ENCODE results near the gene SLC25A28.

The SLC25A28 gene, protein sequence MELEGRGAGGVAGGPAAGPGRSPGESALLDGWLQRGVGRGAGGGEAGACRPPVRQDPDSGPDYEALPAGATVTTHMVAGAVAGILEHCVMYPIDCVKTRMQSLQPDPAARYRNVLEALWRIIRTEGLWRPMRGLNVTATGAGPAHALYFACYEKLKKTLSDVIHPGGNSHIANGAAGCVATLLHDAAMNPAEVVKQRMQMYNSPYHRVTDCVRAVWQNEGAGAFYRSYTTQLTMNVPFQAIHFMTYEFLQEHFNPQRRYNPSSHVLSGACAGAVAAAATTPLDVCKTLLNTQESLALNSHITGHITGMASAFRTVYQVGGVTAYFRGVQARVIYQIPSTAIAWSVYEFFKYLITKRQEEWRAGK

DNA sequence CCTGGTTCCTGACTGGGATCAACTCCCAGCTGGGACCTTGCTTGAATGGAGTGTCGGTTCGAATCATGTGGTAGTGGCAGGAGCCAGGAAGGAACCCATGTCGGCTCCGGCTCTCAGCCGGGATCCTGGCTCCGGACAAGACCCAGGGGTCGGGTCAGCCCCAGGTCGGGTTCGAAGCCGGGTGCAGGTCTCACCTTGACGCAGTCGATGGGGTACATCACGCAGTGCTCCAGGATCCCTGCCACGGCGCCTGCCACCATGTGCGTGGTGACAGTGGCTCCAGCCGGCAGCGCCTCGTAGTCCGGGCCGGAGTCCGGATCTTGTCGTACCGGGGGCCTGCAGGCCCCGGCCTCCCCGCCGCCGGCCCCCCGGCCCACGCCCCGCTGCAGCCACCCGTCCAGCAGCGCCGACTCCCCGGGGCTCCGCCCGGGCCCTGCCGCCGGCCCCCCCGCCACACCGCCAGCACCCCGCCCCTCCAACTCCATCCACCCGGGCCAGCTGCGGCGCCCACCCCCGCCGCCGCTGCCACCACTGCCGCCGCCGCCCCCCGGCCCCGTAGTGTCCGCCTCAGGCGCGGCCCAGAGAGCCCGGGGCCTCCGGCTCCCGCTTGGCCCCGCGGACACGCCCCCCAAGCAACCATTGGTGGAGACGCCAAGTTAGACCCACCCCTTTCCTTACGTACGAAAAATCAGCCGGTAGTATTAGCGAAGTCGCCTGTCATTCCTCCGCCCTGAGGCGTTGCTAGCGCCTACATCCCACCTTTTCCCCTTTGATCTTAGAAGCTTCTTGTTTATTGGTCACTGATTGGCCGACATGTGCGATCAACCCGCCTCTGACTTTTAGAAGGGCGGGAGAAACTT, at the start of gene SLC25A28:
Gene SLC25A28, minus strand, starts transcription at position 589 of the 860 bp plus-strand sequence. Its CDS starts 104 bp downstream, at position 485.
- DNase-seq, result peak; percentile 97

DNA sequence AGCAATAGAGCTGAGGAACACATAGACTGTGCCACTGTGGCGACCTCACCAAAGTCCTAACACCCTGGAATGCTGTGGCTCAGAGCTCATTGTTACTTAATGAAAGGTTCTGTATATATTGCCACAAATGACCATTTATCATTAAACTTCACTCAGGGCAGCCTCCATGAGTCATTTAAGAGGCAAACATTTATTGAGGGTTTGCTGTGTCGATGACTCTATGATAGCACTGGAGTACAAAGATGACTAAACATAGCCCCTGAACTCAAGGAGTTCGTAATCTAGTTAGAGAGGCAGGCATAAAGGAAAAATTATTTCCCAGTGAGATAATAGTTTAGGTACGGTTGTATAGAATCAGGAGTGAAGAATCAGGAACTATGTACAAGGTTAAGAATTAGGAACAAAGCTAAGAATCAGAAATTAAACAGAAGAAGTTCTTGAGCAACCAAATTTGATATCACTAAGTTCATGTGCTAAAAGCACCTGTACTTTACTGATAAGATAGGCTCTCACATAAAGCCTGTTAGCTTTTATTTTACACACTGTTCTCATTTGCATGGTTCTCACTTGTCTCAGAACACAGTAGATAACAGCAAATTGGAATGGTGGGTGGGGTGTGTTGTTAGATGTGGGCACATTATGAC, 47.0 kb upstream of the SLC25A28 start:
- no peak for DNase-seq

DNA sequence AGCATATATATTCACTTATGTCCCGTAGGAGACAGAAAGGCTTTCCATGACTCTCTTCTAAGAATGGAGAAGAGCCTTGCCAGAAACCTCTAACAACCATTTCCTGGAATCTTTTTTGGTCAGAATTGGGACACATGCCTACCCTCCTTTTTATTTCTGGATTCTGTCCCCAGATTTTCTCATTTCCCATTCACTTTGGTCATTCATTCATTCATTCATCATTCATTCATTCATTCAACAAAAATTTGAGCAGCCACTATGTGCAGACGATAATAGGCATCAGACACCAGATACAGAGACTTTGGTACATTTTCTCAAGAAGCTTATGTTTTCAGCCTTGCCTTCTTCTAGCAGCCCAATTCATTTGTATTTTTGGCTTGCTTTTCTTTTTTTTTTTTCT, 45.1 kb upstream of the SLC25A28 start:
- DNase-seq, result no peak

DNA sequence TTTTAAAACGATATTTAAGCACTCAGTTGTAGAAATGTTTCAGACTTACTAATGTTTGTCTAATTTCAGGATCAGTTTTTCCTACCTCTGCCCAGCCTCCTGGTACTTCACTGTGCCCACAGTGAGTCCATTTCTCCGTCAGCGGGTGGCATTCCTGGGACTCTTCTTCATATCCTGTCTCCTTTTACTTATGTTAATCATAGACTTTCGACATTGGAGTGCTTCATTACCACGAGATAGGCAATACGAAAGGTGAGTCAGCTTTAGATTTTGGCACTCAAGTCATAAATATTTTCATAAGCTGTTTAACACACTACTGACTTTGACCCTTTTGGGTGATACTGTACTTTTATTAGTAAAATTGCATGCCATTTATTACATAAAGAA, 41.1 kb upstream of the SLC25A28 start:
- no peak for DNase-seq

DNA sequence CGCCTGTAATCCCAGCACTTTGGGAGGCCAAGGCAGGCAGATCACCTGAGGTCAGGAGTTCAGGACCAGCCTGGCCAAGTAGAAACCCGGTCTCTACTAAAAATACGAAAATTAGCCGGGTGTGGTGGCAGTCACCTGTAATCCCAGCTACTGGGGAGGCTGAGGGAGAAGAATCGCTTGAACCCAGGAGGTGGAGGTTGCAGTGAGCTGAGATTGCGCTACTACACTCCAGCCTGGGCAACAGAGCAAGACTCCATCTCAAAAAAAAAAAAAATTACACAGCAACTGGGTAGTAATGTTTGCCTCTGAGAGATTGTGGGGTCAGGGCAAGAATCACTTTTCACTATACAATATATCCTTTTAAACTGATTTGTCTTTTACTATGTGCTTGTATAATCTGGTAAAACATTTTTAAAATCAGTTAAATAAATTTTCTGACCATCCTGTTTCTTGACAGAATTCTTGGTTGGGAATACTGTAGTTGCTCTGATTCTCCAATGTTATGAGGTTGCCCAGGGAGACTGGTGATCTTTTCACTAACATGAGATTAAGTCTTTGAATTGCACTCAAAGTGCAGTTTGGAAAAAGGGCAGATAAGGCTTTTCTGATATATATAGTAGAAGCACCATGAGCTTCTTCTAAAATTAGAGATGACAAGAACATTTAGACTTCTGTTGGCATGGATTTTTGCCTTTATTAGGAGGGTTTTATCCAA, 40.6 kb upstream of the SLC25A28 start:
- no peak for DNase-seq

DNA sequence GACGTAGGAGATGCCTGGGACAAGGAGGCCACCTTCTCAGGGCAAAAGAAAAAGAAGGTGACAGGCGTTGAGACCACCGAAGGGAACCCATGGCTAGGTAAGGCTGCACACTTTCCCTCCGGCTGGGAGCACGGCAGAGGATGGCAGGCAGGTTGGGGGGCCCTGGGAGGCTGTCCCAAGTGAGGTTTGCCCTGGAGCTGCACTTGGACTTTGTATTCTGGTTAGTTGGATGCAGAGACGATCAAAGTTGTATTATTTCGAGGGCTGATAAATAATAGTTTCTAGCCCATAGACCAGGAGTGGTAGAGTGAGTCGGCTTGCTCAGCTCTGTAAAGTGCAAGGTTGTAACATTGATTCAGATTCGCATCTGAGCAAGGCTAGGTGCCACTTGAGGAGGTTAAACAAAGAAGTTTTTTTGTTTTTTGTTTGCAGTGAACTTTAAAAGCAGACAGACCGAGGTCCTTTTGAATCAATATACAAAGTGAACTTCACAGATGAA, 39.7 kb upstream of the SLC25A28 start:
- DNase-seq, result no peak

DNA sequence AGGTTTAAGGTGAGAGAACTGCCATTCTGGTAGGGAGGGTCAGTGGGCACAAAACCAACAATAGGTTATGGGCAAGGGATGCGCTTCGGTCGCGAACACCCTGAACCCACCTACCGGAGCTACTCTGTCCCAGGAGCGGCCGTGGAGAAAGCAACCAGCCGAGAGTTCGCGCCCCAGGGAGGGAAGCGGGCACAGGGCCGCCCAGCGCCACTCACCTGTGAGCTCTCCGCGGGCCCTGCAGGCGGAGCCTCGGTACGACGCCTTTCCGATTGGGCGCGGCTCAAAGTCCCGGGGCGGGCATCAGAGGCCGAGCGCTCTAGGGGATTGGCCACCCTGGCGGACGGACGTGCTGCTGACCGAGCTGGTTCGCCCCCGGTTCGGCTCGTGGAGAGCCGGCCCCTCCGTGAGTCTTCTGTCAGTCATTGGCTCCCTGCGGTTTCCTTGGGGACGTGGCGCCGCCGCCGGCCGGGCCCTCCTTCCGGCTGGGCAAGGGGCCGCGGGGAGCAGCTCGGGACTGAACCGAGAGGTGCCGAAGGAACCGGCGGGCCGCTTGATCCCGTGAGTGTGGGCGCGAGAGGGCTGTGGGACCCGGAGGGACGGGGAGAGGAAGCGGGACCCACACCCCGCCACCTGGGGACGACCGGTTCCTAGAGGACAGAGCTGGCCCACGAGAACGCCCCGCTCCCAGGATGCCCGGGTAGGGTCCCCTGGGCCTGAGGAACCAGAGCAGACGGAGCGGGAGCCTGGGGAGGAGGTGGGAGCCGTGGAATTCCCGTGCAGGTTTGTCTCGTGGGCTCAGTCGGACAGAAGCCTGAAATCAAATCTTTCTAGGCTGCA, 39.0 kb upstream of the SLC25A28 start, which contains the start of gene ENTPD7:
Gene ENTPD7, plus strand, starts transcription at position 479 of the 837 bp plus-strand sequence. CDS start 448 bp downstream, outside the sequence.
- peak; percentile 92 for DNase-seq

DNA sequence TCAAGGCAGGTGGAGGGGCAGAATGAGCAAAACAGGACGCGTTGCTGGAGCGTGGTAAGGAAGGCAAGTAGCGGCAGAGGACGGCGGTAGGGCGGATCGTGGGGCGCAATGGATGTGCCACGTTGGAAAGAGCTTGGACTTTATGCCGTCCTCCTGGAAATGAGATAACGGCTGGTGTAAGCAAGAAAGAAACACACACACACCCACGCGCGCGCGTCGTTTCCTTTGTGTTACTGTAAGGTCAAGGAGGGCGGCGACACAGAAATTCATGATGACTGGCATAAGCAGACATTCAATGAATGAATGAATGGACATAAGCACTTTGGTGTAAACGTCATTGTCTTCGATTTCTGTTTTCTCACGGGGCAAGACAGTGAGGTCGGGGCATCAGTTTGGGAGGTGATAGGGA, 38.4 kb upstream of the SLC25A28 start:
- DNase-seq, result no peak

DNA sequence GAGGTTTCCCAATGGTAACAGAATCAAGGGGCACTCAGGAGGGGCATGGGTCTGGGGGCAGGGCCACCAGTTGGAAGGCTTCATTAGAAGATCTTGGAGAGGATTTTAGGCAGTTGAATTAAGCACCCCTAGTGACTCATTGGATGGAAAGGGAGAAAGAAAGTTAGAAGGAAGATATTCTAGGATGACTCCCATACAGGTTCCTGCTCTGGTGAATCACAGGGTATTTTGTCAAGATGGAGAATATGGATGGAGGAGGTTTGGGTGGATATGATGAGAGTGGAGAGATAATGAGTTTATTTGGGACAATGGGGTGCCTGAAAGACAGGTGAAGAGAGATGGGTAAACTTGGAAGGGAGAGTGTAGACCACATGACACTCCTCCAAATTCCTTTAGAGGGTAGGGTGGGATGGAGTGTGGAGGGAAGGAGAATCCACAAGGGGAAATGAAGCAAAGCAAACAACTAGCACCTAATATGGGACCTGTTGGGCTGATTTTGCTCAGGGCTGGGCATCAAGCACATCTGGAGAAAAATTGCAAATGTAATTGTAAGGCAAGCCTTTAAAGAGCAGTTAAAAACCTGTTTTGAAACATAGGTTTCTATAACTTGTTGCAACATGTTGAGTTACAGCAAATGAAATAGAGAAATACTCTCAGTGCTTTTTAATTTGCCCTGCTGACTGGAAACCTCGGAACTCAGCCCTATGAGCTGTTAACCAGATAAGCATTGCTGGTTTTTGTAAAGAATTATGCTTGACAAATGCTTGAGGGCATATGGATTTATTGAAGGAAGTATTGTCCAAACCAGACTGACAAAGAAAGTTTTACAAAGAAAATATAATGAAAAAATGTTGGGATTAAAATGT, 36.2 kb upstream of the SLC25A28 start:
- no peak for DNase-seq

DNA sequence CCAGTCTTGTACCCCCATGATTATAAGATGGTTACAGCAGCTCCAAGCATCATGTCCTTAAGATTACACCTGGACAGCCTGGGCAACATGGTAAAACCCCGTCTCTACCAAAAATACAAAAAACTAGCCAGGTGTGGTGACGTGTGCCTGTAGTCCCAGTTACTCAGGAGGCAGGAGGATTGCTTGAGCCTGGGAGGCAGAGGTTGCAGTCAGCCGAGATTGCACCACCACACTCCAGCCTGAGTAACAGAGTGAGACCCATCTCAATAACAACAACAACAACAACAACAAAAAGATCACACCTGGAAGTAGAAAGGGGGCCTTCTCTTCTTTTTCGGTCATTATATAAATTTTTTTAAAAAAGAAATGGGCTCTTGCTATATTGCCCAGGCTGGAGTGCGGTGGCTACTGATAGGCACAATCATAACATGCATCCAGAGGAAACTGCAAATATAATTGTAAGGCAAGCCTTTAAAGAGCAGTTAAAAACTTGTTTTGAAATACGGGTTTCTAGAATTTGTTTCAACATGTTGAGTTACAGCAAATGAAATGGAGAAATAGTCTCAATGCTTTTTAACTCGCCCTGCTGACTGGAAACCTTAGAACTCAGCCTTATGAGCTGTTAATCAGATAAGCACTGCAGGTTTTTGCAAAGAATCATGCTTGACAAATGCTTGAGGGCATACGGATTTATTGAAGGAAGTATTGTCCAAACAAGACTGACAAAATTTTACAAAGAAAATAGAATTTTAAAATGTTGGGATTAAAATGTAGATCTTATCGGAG, 34.3 kb upstream of the SLC25A28 start:
- no peak for DNase-seq

DNA sequence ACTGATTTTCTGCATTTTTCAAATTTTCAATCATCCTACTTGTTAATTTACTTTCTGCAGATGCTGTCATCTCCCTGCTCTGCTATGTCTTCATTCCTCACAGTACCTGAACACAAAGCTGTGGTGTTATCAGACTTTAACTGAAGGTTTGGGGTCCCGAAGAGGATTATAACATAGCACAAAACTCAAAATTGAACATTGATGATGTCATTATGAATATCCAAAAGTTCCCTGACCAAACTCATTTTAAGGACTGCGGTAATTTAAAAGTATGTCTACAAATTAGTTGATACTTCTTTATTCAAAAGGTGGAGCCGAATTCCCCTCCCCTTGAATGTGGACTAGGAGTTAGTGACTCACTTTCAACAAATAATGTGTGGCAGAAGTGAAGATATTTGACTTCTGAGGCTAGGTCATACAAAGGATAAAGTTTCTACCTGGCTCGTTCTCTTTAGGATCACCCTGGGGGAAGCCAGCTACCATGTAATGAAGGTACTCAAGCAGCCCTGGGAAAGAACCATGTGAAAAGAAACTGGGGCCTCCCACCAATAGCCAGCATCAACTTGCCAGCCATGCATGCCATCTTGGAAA, 32.7 kb upstream of the SLC25A28 start:
- no peak for DNase-seq

DNA sequence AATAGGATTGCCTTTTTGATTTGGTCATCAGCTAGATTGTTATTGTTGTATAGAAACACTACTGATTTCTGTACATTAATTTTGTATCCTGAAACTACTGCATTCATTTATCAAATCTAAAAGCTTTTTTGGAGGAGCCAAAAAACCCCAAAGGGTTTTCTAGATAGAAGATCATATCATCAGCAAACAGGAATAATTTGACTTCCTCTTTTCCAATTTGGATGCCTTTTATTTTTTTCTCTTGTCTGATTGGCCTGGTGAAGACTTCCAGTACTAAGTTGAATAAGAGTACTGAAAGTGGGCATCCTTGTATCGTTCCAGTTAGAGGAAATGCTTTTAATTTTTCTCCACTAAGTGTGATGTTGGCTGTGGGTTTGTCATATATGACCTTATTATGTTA, 28.5 kb upstream of the SLC25A28 start:
- no peak for DNase-seq

DNA sequence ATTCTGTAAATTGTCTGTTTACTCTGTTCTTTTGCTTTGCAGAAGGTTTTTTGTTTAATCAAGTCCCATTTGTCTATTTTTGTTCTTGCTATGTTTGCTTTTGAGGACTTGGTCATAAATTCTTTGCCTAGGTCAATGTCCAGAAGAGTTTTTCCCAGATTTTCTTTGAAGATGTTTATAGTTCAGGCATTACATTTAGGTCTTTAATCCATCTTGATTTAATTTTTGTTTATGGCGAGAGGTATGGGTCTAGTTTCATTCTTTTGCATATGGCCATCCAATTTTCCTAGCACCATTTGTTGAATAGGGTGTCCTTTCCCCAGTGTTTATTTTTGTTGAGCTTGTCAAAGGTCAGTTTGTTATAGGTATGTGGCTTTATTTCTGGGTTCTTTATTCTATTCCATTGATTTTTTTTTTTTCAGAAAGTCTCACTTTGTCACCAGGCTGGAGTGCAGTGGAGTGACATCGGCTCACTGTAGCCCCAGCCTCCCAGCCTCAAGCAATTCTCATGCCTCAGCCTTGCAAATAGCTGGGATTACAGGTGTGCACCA, 27.4 kb upstream of the SLC25A28 start:
- no peak for DNase-seq

DNA sequence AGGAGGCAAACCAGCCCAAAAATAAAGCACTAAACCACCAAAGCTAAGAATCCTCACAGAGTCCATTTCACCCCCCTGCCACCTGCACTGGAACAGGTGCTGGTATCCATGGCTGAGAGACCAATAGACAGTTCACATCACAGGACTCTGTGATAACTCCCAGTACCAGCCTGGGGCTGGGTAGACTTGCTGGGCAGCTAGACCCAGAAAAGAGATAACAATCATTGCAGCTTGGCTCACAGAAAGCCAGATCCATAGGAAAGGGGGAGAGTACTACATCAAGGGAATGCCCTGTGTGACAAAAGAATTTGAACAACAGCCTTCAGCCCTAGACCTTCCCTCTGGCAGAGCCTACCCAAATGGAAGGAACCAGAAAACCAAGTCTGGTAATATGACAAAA, 13.6 kb upstream of the SLC25A28 start:
- DNase-seq, result no peak

DNA sequence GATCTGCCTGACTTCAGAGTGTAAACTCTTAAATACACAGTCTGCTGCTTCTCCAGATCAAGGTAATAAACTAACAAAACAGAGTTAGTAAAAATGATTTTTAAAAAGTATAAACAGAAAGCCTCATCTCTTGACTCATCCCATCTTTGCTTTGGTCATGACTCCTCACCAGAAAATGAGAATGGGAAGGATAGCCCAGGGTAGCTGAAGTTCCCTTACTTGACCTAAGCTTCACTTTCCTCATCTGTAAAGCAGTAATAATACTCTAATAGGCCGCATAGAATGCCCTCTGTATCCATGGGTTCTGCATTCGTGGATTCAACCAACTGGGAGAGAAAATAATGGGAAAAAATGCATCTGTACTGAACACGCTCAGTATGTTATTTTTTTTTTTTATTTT, 11.3 kb upstream of the SLC25A28 start:
- DNase-seq, result no peak

DNA sequence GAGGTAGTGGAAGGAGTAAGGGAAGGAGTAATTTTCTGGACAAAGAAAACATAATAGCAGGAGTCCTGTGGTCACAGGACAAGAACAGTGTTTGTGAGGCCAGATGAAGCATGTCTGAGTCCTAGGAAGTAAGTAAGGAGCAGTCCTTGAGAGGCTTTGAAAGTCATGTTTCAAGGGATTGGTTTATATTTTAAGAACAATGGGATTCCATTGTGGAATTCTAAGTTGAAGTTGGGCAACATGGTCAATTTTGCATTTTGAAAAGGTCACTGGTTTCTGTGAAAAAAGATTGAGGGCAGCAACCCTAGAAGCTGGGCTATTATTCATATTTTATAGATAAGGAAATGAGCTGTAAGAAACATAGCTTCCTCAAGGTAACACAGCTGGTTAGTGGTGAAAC, 10.8 kb upstream of the SLC25A28 start:
- DNase-seq, result no peak

DNA sequence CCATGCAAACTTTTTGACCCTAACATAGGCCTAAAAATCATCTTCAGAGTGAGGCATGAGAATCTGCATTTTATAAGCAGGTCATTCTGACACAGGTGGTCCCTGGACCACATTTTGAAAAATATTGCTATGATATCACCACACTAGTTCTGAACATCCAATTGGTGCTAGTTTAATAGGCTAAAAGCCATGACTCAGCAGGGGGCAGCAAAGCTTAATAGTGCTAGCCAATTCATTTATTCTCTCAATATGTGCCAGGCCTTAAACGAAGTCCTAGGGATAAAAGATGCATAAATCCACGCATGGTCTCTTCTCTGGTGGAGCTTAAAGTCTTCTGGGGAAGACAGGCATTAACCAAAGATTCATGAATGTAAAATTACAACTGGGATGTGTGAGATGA, 10.2 kb upstream of the SLC25A28 start:
- no peak for DNase-seq

DNA sequence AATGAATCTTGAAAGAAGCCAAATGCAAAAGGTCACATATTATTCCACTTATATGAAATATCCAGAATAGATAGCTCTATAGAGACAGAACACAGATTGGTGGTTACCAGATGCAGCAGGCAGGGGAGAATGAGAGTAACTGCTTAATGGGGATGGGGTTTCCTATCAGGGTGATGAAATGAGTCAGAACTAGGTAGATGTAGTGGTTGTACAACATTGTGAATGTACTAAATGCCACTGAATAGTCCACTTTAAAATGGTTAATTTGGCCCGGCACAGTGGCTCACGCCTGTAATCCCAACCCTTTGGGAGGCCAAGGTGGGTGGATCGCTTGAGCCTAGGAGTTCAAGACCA, 9.4 kb upstream of the SLC25A28 start:
- no peak for DNase-seq

DNA sequence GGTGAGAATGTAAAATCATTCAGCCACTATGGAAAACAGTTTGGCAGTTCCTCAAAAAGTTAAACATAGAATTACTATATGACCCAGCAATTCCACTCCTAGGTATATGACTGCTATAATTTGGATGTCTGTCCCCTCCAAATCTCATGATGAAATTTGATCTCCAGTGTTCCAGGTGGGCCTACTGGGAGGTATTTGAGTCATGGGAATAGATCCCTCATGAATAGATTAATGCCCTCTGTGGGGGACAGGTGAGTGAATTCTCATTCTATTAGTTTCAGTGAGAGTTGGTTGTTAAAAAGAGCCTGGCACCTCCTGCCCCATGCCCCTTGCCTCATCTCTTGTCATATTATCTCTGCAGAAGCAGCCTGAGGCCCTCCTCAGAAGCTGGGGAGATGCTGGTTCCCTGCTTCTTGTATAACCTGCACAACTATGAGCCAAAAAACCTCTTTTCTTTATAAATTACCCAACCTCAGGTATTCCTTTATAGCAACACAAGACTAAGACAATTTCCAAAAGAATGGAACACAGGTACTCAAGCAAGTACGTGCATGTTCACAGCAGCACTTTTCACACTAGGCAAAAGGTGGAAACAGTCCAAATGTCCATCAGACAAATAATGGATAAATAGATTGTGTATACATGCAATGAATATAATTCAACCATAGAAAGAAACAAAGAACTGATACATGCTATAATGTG, 8.8 kb upstream of the SLC25A28 start:
- no peak for DNase-seq
